NCI-H524 (cell line): ENCODE measurements around the gene TMEM254.
"Not testable (repeated sequence)": the region's sequence is repeated elsewhere in the genome, so short reads cannot be mapped to it uniquely, and the experiment has no call there.

Experiments
- DNase-seq, 2 experiments: peaks; one replicate each; lab custom pipeline; 2025; lab: John Stamatoyannopoulos, UW

The TMEM254 gene

DNA sequence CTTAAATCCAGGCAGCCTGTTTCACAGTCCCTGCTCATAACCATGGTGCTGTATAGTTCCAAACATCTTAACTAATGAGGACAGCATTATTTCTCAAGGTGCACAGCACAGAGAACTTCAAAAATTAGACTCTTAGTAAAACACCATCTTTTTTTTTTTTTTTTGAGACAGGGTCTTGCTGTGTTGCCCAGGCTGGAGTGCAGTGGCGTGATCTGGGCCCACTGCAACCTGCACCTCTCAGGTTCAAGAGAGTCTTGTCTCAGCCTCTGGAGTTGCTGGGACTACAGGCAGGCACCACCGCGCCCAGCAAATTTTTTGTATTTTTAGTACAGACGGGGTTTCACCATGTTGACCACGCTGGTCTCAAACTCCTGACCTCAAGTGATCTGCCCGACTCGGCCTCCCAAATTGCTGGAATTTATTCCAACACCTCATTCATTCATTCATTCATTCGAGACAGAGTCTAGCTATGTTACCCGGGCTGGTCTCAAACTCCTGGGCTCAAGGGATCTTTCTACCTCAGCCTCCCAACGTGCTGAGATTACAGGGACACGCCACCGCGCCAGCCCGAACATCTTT is 507 bp upstream of the TMEM254 start:
- no peak for DNase-seq

DNA sequence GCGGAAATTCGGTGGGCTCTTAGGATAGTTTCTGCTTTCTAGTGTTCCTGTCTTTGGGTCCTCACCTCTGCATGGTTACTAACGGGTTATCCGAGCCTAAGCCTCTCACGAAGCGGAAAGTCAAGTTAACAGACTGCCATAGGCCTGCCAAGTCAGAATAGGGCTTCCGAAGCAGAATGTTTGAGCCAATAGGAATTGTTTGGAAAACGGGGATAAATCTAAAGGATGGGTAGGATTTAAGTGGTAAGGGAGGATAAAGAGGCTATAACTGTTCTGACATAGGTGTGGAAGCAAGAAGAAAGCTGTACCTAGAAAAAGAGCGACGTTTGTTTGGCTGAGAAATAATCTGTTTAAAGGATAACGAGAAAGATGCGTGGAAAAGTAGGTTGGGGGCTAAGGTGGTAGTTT is 851 bp downstream of the TMEM254 start:
- no peak for DNase-seq

DNA sequence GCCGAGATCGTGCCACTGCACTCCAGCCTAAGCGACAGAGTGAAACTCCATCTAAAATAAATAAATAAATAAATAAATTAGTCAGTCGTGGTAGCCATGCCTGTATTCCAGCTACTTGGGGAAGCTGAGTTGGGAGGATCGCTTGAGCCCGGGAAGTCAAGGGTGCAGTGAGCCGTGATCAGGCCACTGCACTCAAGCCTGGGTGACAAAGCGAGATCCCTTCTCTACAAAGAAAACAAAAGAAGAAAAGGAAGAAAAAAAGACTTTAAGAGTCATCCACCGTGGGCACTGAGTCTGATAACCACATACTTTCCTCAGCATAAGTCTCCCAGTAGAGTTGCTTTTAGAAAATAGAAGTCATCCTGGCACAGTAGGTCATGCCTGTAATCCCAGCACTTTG is 2.6 kb downstream of the TMEM254 start:
- no peak for DNase-seq

DNA sequence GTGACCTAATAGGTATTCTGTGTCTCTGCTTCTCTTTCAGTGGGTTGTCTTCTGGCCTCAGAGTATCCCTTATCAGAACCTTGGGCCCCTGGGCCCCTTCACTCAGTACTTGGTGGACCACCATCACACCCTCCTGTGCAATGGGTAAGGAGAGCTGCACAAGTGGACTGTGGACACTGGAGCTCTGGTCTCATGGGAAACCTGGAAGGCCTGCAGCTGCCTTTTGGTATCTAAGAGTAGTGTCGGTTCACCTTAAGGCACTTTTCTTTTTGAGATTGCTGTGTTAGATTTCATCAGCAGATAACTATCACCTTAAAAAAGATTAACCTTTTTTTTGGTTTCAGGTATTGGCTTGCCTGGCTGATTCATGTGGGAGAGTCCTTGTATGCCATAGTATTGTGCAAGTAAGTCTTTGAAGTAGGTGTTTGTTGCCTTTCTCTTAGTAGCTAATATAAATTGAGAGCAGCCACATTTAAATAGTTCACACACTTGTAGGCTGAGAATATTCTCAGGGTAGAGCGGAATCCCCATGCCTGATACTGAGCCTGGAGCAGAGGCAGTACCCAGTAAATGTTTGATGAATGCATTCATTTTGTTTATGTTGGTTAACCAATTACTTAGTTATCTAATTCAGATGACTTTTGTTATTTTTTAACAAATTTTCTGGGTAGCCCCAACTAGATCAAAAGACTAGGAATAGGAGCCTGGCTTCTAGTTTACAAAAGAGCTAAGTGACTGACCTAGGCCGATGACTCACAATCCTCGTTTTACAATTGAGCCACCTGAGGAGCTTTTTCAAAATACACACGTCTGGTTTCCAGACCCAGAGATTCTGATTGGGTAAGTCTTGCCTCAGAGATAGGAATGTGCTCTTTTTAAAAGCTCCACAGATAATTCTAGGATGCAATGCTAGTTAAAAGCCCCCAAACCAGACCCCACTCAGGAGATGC is 3.6 kb downstream of the TMEM254 start:
- no peak for DNase-seq

DNA sequence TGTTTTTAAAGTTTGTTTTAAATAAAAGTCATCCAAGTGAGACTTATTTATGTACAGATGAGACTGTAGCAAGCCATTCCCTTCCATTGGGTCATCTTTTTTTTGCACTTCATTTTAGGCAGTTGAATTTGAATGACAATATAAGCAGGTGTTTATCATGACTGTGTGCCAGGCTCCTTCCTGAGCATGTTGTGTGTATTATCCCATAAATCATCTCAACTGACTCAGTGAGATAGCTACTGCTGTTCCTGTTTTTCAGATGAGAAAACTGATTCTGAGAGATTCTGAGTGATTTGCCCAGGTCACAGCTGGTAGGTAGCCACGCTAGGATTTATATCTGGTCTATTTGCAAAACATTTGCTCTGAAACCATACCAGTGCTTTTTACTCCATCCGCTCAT is 11.7 kb downstream of the TMEM254 start:
- no peak for DNase-seq

DNA sequence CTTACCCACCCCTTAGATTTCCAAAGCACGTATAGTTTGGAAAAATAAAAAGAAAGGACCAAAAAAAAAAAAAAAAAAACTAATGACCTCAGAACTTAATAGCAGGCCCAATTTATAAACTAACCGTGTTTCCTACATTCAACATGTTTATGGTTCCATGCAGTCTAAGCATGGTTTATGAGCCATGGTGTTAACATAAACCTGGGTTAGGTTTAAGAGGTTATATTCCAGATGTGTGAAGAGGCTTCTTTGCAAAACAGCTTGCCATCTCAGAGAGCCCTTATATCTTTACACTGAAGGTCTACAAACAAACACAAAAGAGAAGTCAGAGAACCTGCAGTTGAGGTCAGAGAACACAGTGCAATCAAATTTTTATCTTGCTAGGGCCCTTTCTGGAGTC is 15.8 kb downstream of the TMEM254 start:
- DNase-seq, result no peak

DNA sequence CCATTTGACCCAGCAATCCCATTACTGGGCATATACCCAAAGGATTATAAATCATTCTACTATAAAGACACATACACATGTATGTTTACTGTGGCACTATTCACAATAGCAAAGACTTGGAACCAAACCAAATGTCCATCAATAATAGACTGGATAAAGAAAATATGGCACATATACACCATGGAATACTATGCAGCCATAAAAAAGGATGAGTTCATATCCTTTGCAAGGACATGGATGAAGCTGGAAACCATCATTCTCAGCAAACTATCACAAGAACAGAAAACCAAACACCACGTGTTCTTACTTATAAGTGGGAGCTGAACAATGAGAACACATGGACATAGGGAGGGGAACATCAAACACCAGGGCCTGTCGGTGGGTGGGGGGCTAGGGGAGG is 19.8 kb downstream of the TMEM254 start:
- DNase-seq, result not testable (repeated sequence)

DNA sequence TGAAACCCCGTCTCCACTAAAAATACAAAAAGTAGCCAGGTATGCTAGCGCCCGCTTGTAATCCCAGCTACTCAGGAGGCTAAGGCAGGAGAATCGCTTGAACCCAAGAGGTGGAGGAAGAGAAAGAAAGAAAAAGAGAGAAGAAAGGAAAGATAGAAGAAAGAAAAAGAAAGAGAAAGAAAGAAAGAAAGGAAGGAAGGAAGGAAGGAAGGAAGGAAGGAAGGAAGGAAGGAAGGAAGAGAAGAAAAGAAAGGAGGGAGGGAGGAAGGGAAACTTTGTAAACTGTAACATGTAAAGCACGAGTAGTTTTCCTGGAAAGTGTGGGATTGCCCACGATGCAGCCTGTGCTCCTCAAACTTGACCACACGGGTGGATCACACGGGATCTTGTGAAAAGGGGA is 20.8 kb downstream of the TMEM254 start:
- not testable (repeated sequence) for DNase-seq

DNA sequence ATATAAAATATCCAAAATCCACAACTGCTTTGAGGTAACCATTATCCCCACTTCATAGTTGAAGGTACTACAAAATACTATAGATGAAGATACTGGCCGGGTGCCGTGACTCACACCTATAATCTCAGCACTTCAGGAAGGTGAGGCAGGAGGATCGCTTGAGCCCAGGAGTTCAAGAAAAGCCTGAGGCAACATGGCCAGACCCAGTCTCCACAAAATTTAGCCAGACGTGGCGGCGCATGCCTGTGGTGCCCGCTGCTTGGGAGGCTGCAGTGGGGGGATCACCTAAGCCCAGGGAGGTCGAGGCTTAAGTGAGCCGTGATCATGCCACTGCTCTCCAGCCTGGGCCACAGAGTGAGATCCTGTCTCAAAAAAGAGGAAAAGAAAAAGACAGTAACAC is 21.7 kb downstream of the TMEM254 start:
- DNase-seq, result no peak

DNA sequence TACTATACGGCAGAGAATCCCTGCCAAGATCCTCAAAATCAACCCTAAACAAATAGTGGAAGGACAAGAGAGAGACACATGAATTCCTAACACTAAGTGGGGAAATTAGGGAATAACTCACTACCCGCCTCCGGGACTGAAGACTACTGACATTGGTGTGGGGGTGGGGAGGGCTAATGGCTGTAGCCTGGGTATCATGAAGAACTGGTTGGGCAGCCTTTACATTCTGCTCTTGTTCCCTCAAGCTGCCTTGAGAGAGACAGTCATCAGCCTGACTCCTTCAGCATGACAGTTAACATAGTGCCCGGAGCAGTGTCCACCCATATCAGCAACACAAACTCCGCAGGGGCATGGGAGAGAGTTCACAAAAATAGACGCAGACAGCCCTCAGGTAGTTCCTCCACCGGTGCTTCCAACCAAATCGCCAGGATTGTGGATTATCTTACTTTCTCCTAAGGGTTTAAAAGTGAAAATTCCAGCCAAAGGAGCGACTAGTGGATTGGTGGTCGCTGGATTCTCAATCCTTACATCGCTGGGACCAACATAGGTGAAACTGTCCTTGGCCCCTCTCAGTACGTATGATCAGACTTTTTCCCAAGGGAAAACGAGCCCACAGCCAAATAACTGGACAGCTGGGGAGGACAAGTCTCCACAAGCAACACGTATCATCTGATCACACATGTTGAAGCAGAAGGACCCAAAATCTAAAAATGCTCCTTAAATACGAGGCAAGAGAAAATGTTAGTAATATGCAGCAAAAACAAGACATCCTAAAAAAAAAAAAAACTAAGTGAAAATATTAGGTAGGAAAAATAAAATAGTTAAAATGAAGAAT is 22.6 kb downstream of the TMEM254 start:
- peak in 1 of 2 experiments; percentile 1 for DNase-seq

DNA sequence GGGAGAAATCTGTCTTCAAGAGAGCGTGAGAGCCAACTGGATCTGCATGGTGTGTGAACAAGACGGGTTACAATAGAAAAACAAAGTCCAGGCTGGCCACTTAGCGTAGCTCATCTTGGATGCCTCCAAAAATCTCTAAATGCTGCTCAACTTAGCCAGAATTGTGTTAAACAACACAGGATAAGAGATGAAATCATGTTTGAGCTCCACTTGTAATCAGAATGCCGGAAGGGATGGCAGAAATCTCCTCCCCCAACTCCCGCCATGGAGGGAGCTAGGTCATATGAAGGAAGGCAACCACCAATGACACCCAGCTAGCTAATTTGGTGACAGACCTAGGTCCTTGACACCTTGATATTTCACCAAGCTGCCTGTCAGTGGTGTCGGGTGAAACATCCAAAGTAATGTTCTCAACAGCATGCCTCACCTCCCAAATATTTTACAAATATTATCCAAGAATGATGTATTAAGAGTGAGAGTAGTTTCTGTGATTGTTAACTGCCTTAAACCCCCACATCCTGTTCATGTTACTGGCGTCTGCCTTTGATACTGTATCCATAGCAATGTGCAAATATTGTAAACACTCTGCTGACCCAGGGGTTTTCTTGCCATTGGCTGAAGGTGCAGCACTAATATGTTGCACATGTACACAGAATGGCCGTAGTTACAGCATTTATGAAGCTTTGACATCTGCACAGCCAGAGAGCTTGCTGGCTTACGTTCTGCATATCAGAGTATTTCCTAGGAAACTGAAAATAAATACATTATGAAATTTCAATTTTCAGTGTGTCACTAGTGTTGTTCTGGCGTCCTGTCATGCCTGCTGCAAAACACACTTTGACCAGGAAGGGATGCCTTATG is 25.8 kb downstream of the TMEM254 start:
- DNase-seq, result no peak

DNA sequence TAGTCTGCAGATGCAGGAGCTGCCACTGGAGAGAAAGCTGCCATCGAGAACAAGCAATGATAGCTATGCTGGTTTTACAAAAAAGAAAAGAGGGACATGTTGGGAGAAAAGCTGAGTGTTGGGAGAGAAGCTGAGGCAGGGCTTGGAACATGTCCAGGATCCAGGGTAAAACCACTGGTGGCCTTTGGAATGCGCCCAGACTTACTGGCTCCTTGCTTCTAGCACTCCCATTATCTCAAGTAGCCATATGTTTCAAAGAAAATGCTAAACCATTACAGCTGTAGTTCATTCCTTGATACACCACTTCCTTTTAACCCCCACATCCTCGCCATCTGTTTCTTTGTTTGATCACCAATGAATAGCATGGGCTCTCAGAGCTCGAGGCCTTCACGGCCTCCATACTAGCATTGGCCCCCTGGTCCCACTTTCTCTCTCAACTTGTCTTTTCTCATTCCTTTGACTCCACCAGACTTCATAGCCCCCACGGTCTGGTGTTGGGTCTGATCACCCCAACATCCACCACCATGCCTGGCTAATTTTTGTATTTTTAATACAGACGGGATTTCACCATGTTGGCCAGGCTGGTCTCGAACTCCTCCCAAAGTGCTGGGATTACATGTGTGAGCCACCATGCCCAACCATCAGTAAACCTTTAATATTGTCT is 30.2 kb downstream of the TMEM254 start:
- peak; percentile 75 to 87 for DNase-seq

DNA sequence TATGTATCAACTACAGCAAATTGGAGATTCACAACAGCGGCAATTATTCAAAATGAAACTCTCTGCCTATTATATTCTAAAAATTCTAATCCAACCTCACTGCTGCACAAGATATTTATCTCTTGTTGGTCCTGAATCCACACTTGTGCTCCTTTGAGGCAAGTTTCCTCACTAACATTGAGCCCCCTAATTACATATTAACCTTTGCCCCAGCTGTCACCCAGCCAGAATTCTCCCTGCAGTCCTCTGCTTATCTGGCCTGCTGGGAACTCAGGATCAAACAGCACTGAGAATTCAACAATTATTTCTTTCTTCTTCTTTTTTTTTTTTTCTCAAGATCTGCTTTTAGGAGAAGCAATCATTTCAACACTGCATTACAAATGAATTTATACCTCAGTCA is 32.5 kb downstream of the TMEM254 start:
- peak in 1 of 2 experiments; percentile 3 for DNase-seq

DNA sequence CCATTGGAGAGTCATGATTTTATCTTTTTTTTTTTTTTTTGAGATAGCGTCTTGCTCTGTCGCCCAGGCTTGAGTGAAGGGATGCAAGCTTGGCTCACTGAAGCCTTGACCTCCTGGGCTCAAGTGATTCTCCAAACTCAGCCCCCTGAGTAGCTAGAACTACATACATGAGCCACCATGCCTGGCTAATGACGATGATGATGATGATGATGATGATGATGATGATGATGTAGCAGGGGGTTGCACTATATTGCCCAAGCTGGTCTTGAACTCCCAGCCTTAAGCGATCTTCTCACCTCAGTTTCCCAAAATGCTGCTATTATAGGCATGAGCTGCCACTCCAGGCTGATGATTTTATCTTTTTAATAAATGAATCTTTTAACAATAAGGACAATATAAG is 40.2 kb downstream of the TMEM254 start:
- DNase-seq, result no peak

DNA sequence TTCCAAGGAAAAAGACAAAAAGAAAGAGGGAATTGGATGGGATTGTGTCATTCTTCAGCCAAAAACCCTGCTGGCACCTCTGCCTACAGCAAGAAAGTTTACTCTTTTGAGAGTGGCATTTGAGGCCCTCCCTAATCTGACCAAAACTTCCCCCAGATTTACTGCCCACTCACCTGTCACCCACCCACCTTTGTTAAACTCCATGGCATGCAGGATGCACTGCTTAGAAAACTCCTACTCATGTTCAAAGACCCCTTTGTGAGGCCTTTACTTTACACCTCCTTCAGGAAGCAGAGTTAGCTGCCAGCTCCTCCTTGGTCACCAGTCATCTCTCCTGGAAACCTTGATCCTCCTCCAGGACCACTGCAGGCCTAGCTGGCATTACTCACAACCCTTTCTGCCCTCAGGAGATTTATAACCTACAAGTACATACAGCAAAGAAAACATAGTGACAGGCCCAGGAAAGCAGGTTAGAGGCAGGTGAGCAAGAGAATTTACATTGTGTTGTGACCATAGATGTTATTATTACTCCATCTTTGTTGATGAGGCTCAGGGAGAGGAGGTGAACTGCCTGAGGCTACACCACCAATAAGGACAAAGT is 43.7 kb downstream of the TMEM254 start:
- no peak for DNase-seq

DNA sequence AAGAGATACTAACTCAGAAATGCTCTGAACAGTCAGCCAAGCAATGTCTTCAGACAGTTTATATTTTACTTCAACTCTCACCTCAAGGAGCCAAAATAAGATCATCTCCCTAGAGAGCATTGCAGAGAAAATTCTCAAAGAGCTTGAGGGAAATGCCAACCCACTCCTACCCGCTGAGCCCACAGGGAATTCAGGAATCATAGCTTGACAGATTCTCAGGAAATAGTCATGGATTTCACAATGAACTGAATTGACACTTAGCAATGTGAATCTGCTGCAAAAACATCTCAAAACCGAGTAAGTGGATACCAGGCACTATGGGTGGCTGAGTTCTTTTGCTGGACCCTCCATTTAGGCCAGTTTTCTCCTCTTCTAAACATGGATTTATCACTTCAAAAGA is 44.3 kb downstream of the TMEM254 start:
- DNase-seq, result no peak

DNA sequence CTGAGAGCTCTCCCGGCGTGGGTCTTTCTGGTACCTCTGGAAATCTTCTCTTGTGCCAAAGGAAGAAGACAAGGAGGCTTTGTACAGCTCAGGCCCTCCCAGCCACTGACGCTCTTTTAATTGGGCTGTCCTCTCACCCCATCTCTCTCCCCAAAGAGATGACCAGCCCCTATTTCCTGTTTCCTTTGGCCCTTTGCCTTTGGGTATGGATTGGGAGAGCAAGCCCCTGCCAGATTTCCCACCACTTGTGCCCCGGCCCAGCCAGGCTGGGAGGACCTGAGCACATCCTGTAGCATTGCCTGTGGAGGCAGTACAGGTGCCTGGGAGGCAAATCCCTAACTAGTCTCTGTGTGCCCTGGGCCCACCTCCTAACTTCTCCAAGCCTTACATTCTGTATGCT is 48.4 kb downstream of the TMEM254 start:
- DNase-seq, result no peak

DNA sequence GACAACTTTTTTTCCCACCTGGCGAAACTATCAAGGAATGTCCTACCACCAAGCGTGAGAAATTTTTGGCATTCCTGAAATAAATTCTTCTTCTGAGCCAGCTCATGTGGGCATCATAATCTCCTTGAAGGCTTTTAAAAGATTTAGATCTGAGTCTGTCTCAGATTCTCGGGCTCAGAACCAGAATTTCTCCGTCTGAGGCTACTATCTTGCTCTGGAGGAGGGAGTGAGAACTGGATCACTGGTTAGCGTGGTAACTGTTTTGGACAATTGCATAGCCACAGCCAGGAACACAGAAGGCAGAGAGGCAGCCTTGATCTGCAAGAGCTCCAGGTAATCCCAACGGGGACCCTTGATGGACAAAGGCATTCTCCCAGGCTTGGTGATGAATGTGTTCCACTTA is 53.0 kb downstream of the TMEM254 start:
- no peak for DNase-seq

DNA sequence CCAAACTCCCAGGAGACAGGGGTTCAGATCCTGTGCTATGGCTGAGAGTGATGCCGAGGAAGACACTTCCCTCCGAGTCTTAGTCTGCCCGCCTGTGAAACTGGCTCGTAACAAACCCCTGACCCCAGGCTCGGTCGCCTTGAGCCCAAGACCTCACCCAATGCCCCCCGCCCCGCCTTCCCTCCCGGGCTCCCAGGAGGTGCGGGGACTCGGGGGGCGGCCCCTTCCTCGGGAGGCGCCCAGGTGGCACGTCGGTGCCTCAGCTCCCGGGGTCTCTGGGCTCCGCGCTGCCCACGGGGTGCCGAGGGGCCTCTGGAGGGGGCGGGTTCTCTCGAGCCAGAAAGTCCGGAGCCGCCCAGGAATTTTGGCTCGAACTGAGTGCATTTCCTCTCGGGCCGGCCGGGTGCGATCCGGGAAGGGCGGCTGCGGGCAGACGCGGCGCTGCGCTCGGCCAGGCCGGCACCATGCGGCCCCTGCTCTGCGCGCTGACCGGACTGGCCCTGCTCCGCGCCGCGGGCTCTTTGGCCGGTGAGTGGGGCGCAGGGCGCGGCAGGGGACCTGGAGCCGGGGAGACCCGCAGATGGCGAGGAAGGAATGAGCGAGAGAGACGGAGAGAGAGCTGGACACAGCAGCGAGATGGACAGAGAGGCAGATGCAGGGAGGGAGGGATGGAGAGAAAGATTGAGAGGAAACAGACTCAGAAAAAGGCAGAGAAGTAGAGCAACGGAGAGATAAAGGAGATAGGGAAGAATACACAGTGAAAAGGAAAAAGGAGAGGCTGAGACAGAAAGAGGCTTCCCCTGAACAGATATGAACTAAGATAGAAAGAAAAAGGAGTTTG is 54.1 kb downstream of the TMEM254 start, which contains the start of gene PLAC9:
Gene PLAC9, plus strand, starts transcription at position 432 of the 841 bp plus-strand sequence. Its CDS starts 33 bp downstream, at position 465.
- no peak for DNase-seq

DNA sequence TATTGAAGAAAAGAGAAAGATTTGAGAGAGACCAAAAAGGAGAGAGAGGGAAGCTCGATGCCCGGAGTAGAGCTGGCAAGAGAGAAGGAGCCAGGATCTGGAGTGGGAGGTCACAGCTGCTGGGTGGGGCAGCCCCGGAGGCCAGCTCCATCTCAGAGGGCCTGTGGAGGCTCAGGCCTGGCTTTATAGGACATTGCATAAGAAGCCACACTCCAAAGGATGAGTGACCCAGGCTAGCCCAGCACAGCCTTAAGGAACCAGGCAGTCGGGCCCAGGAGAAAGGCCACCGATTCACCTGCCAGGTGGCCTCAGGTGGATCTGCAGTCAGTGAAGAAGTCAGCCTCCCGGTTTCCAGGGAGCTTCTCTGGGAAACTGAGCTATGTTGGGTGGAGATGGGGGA is 54.7 kb downstream of the TMEM254 start:
- no peak for DNase-seq
